Measurements from ENCODE around the gene CALR3.
"Not testable (repeated sequence)": the region's sequence is repeated elsewhere in the genome, so short reads cannot be mapped to it uniquely, and the experiment has no call there.

The CALR3 gene

GRCh38 chr19:16524991-16525734, 29.2 kb upstream of the CALR3 start:
- no peak for DNase-seq (ENCODE audit: low spot score)

- no peak for DNase-seq (ENCODE audit: low spot score)
Measured at GRCh38 chr19:16522559-16523377, 26.8 kb upstream of the CALR3 start.

- DNase-seq (ENCODE audit: low spot score) = no peak
Measured at GRCh38 chr19:16521715-16522289, 25.8 kb upstream of the CALR3 start.

- DNase-seq (ENCODE audit: low spot score) = no peak
Measured at GRCh38 chr19:16520986-16521624, 25.1 kb upstream of the CALR3 start.

- DNase-seq (ENCODE audit: low spot score) = no peak
Measured at GRCh38 chr19:16520074-16520973, 24.4 kb upstream of the CALR3 start.

GRCh38 chr19:16519230-16519687, 23.3 kb upstream of the CALR3 start:
- DNase-seq (ENCODE audit: low spot score) = no peak

GRCh38 chr19:16518483-16519229, 22.7 kb upstream of the CALR3 start:
- no peak for DNase-seq (ENCODE audit: low spot score)

GRCh38 chr19:16518061-16518460, 22.1 kb upstream of the CALR3 start:
- DNase-seq (ENCODE audit: low spot score) = no peak

- no peak for DNase-seq (ENCODE audit: low spot score)
Measured at GRCh38 chr19:16516923-16517610, 21.1 kb upstream of the CALR3 start.

GRCh38 chr19:16516381-16516780, 20.4 kb upstream of the CALR3 start:
- DNase-seq (ENCODE audit: low spot score) = no peak

GRCh38 chr19:16514383-16515019, 18.5 kb upstream of the CALR3 start:
- no peak for DNase-seq (ENCODE audit: low spot score)

- not testable (repeated sequence) for DNase-seq (ENCODE audit: low spot score)
Measured at GRCh38 chr19:16512611-16513010, 16.6 kb upstream of the CALR3 start.

GRCh38 chr19:16509141-16510061, 13.4 kb upstream of the CALR3 start:
- DNase-seq (ENCODE audit: low spot score) = no peak

GRCh38 chr19:16508546-16508945, 12.6 kb upstream of the CALR3 start:
- no peak for DNase-seq (ENCODE audit: low spot score)

- no peak for DNase-seq (ENCODE audit: low spot score)
Measured at GRCh38 chr19:16506961-16507360, 11.0 kb upstream of the CALR3 start.

- not testable (repeated sequence) for DNase-seq (ENCODE audit: low spot score)
Measured at GRCh38 chr19:16506161-16506560, 10.2 kb upstream of the CALR3 start.

- no peak for DNase-seq (ENCODE audit: low spot score)
Measured at GRCh38 chr19:16504271-16504670, 8.3 kb upstream of the CALR3 start.

GRCh38 chr19:16497837-16498236, 1.9 kb upstream of the CALR3 start:
- DNase-seq (ENCODE audit: low spot score) = no peak
